ENCODE measurements around the gene C1QTNF9B. TPM values are rescaled to one million over a fixed set of nuclear protein-coding genes. Genes with fewer than 3 reads are reported as not detected.
"Not testable (repeated sequence)": the region's sequence is repeated elsewhere in the genome, so short reads cannot be mapped to it uniquely, and the experiment has no call there.

C1QTNF9B gene
- total RNA-seq, 1 experiment from 2014 or later: not detected

DNA sequence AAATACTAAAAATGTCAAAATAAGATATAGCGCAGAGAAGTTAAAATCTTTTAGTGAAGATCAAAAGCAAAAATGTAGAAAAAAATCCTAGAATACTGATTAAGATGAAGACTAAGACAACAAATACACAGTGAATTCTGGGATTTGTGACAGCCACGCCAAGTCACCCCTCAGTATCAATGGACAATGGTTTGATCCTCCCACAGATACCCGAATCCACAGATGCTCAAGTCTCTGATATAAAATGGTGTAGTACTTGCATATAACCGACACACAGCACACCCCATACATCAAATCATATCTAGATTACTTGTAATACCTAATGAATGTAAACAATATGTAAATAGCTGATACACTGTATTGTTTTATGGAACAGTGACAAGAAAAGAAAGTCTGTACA is 14.0 kb downstream of the C1QTNF9B start:
- CTCF ChIA-PET: no interaction called here
- H3F3A ChIP-seq (ENCODE audit: insufficient read depth, low read depth): no peaks in the 10 kb centered on the region
- no peaks in the 10 kb centered on the region for H3K9me3 ChIP-seq (ENCODE audit: insufficient read depth, low read depth)
- H3K4me1 ChIP-seq (replicated peaks; ENCODE audit: insufficient read depth): peaks cover 8% of the 10 kb centered on the region
- intact Hi-C loops (cut with micrococcal nuclease; ENCODE audit: unreplicated experiment): no loop called here
- H3K4me3 ChIP-seq: no peak overlapping the region
- POLR2A ChIA-PET (ENCODE audit: unreplicated experiment): no interaction called here
- no peak overlapping the region for H3K27ac ChIP-seq
- no peaks in the 10 kb centered on the region for H3K9me2 ChIP-seq (ENCODE audit: insufficient read depth)
- H2AFZ ChIP-seq: no peak overlapping the region
- no peaks in the 10 kb centered on the region; the same call in none of the 2 replicates for H3K36me3 ChIP-seq (ENCODE audit: low read depth)
- no peak overlapping the region for H3K4me2 ChIP-seq
- no peaks in the 10 kb centered on the region for H3K27me3 ChIP-seq (ENCODE audit: insufficient read depth, low read depth)
- H3K79me2 ChIP-seq (ENCODE audit: low read depth): peaks cover 13% of the 10 kb centered on the region
- no peaks in the 10 kb centered on the region for H4K20me1 ChIP-seq (ENCODE audit: insufficient read depth)
- TF ChIP-seq EZH2 (IDR thresholded peaks at IDR 0.05; ENCODE audit: low read depth): no peak
- TF ChIP-seq, protein P1, sequence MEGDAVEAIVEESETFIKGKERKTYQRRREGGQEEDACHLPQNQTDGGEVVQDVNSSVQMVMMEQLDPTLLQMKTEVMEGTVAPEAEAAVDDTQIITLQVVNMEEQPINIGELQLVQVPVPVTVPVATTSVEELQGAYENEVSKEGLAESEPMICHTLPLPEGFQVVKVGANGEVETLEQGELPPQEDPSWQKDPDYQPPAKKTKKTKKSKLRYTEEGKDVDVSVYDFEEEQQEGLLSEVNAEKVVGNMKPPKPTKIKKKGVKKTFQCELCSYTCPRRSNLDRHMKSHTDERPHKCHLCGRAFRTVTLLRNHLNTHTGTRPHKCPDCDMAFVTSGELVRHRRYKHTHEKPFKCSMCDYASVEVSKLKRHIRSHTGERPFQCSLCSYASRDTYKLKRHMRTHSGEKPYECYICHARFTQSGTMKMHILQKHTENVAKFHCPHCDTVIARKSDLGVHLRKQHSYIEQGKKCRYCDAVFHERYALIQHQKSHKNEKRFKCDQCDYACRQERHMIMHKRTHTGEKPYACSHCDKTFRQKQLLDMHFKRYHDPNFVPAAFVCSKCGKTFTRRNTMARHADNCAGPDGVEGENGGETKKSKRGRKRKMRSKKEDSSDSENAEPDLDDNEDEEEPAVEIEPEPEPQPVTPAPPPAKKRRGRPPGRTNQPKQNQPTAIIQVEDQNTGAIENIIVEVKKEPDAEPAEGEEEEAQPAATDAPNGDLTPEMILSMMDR (conservative IDR thresholded peaks at IDR 0.05): no peak
- BruUV-seq (replicated peaks): no TSS peak
- no peak for DNase-seq

DNA sequence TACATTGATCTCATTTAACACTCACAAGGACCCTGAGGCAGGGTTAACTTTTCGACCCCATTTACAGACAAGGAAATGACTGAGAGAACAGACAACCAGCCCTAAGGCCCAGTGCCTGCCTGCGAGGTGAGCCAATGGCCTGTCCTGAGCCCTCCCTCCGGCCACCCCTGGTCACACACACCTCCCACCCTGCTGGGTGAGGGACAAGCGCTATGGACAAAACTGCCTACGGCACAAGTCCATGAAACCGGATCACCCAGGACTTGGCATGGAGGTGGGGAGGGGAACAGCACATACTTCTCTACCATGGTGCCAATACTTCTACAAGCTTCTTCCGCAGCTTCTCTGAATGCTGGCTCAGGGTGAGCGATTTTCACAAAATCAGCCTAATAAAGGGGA is 15.9 kb downstream of the C1QTNF9B start:
- H3K4me1 ChIP-seq (replicated peaks; ENCODE audit: insufficient read depth); H2AFZ ChIP-seq; H3K9me2 ChIP-seq (ENCODE audit: insufficient read depth); H3K4me2 ChIP-seq; H3K27ac ChIP-seq; intact Hi-C loops (cut with micrococcal nuclease; ENCODE audit: unreplicated experiment); H3F3A ChIP-seq (ENCODE audit: insufficient read depth, low read depth); H3K27me3 ChIP-seq (ENCODE audit: insufficient read depth, low read depth); H3K79me2 ChIP-seq (ENCODE audit: low read depth); POLR2A ChIA-PET (ENCODE audit: unreplicated experiment); BruUV-seq (replicated peaks); CTCF ChIA-PET; H3K36me3 ChIP-seq (ENCODE audit: low read depth); H4K20me1 ChIP-seq (ENCODE audit: insufficient read depth); DNase-seq; H3K9me3 ChIP-seq (ENCODE audit: insufficient read depth, low read depth); H3K4me3 ChIP-seq: not testable (repeated sequence)

DNA sequence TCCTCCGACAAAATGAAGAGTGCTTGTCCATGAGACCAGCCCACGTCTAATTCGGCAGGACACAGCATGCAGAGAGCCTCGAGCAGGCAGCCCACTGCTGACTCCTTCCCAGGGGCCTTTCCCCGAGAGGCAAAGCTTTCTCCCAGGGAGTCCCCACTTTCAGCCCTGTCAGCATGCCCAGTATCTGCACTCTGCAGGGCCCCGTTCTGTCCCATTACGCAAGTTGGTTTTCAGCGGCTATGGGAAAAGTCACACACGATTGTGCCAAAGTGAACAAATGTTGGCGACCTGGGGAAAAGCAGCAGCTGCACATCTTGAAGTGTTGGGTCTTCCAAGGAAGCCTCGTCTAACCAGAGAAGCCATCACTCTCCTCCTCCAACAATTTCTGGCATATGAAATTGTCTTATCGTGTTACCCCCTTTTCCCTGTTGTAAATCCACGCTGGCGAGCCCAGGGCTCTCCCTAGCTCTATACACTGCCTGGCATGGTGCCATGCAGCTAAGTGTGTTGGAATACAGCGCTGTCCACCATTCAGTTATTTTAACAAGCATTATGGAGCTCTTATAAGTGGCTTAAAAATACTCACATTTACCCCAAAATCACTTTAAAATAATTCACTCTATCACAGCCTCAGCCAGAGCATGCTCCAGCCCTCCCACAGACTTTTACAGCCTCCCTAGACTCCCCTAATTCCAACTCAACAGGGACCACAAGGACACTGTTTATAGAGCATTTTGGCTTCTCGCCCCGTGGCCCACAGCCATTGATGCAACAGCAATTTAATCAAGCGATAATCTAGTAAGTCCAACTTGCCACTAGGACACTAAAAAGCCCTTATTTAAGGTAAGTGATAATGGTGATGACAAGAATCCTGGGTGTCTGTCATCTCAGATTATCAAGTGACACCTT is 16.6 kb downstream of the C1QTNF9B start:
- H3K4me1 ChIP-seq (replicated peaks; ENCODE audit: insufficient read depth); DNase-seq; intact Hi-C loops (cut with micrococcal nuclease; ENCODE audit: unreplicated experiment); H3K4me2 ChIP-seq; CTCF ChIA-PET; H3F3A ChIP-seq (ENCODE audit: insufficient read depth, low read depth); H3K4me3 ChIP-seq; H4K20me1 ChIP-seq (ENCODE audit: insufficient read depth); H3K9me2 ChIP-seq (ENCODE audit: insufficient read depth); H2AFZ ChIP-seq; H3K27ac ChIP-seq; H3K9me3 ChIP-seq (ENCODE audit: insufficient read depth, low read depth); H3K27me3 ChIP-seq (ENCODE audit: insufficient read depth, low read depth); POLR2A ChIA-PET (ENCODE audit: unreplicated experiment); BruUV-seq (replicated peaks); H3K79me2 ChIP-seq (ENCODE audit: low read depth); H3K36me3 ChIP-seq (ENCODE audit: low read depth): not testable (repeated sequence)

DNA sequence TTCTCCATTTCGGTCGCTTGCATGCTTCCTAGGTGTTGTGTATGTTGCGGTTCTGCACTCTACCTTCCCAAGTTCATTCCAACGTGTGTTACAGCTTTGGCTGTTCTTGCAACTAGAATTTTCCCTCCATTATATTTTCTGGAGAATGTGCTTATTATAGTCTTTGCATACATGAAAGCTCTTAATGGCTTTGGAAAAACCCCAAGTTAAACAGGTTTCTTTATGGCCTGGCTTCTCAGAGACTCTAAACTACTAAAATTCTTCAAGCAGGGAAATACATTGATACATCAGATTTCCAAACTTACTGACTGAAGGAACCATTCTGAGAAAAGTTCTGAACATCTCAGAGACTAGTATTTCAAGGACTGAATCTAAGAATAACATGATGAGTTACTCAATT is 20.0 kb downstream of the C1QTNF9B start:
- 0 out of 2 replicates have a peak, but pooled peaks cover 4% of the 10 kb centered on the region for H4K20me1 ChIP-seq (ENCODE audit: insufficient read depth)
- BruUV-seq (replicated peaks): no TSS peak
- H3K27me3 ChIP-seq (ENCODE audit: insufficient read depth, low read depth): no peaks in the 10 kb centered on the region
- H3K4me2 ChIP-seq: no peak overlapping the region
- no peaks in the 10 kb centered on the region for H3F3A ChIP-seq (ENCODE audit: insufficient read depth, low read depth)
- H3K36me3 ChIP-seq (ENCODE audit: low read depth): no peaks in the 10 kb centered on the region
- ChIA-PET POLR2A (ENCODE audit: unreplicated experiment) (no interaction called here), CTCF (no interaction called here)
- no peak overlapping the region for H3K4me3 ChIP-seq
- H3K27ac ChIP-seq: no peak overlapping the region
- no peak for TF ChIP-seq EZH2 (IDR thresholded peaks at IDR 0.05; ENCODE audit: low read depth)
- TF ChIP-seq, protein P1 (conservative IDR thresholded peaks at IDR 0.05): no peak
- no peak overlapping the region for H2AFZ ChIP-seq
- no peaks in the 10 kb centered on the region for H3K79me2 ChIP-seq (ENCODE audit: low read depth)
- DNase-seq: no peak
- no peaks in the 10 kb centered on the region for H3K9me2 ChIP-seq (ENCODE audit: insufficient read depth)
- no peaks in the 10 kb centered on the region for H3K4me1 ChIP-seq (replicated peaks; ENCODE audit: insufficient read depth)
- no peaks in the 10 kb centered on the region for H3K9me3 ChIP-seq (ENCODE audit: insufficient read depth, low read depth)
- intact Hi-C loops (cut with micrococcal nuclease; ENCODE audit: unreplicated experiment): no loop called here

Data from PC-9 (cell line).